HepG2 (cell line): ENCODE results near the gene NAA25. TPM values are rescaled to one million over a fixed set of nuclear protein-coding genes. Genes with fewer than 3 reads are reported as not detected.

ENCODE experiments used
- ATF7-NPFF ChIP-seq: sonication (generic); formaldehyde crosslinking; IDR thresholded peaks from 2 replicates; pipeline ENCODE4 v1.8.1; 2023; ENCODE audit warnings: mild to moderate bottlenecking, low read depth, missing genetic modification reagents, moderate library complexity
- EEA1 ChIP-seq: sonication (generic); formaldehyde crosslinking; IDR thresholded peaks from 2 replicates; pipeline ENCODE4 v1.5.1; 2020; ENCODE audit warnings: mild to moderate bottlenecking, missing genetic modification reagents, borderline replicate concordance
- EED ChIP-seq: sonication (generic); formaldehyde crosslinking; IDR thresholded peaks from 2 replicates; pipeline ENCODE4 v1.5.0; 2020; ENCODE audit warnings: mild to moderate bottlenecking, missing genetic modification reagents
- HIVEP1 ChIP-seq: sonication (generic); formaldehyde crosslinking; IDR thresholded peaks from 2 replicates; pipeline ENCODE4 v1.4.0; 2020; ENCODE audit warnings: mild to moderate bottlenecking, missing genetic modification reagents
- HNRNPUL1 ChIP-seq: fragments of 200-400 bp; formaldehyde crosslinking; IDR thresholded peaks from 2 replicates; pipeline ENCODE4 v1.6.1; 2017; ENCODE audit warnings: low read depth, mild to moderate bottlenecking, low read length, moderate library complexity
- JUNB ChIP-seq: sonication (generic); formaldehyde crosslinking; IDR thresholded peaks from 2 replicates; pipeline ENCODE4 v1.8.0; 2022; ENCODE audit warnings: missing genetic modification reagents, mild to moderate bottlenecking, borderline replicate concordance
- MTA1 ChIP-seq: sonication (generic); formaldehyde crosslinking; IDR thresholded peaks from 2 replicates; pipeline ENCODE4 v1.4.0; 2020; ENCODE audit warnings: missing genetic modification reagents, mild to moderate bottlenecking, borderline replicate concordance
- MTF1 ChIP-seq: sonication (generic); formaldehyde crosslinking; IDR thresholded peaks from 2 replicates; pipeline ENCODE4 v1.5.0; 2020; ENCODE audit warnings: missing genetic modification reagents
- NR3C1 ChIP-seq: sonication (generic); formaldehyde crosslinking; IDR thresholded peaks from 2 replicates; pipeline ENCODE4 v1.4.0; 2020; ENCODE audit warnings: missing genetic modification reagents
- PRPF4 ChIP-seq: fragments of 200-400 bp; formaldehyde crosslinking; IDR thresholded peaks from 2 replicates; pipeline ENCODE4 v1.6.1; 2016; ENCODE audit warnings: low read length, low read depth; ENCODE audit not compliant: poor library complexity, severe bottlenecking
- SMYD3 ChIP-seq: sonication (generic); formaldehyde crosslinking; IDR thresholded peaks from 2 replicates; pipeline ENCODE4 v1.8.1; 2023; ENCODE audit warnings: mild to moderate bottlenecking, missing genetic modification reagents
- SNAPC2 ChIP-seq: sonication (generic); formaldehyde crosslinking; IDR thresholded peaks from 2 replicates; pipeline ENCODE4 v1.8.1; 2022; ENCODE audit warnings: mild to moderate bottlenecking, missing genetic modification reagents
- SRSF9 ChIP-seq: fragments of 200-400 bp; formaldehyde crosslinking; IDR thresholded peaks from 2 replicates; pipeline ENCODE4 v1.6.1; 2018; ENCODE audit warnings: borderline replicate concordance, mild to moderate bottlenecking, low read depth, low read length; ENCODE audit not compliant: insufficient read depth, poor library complexity, severe bottlenecking
- TAF1 ChIP-seq: sonication (generic); formaldehyde crosslinking; IDR thresholded peaks from 2 replicates; pipeline ENCODE4 v1.4.0; 2020; ENCODE audit warnings: missing genetic modification reagents
- TBX2 ChIP-seq: sonication (generic); formaldehyde crosslinking; IDR thresholded peaks from 2 replicates; pipeline ENCODE4 v1.5.0; 2020; ENCODE audit warnings: missing genetic modification reagents, mild to moderate bottlenecking, borderline replicate concordance
- ZEB1 ChIP-seq: IDR thresholded peaks from 2 replicates; pipeline ENCODE4 v1.6.1; 2012; ENCODE audit warnings: mild to moderate bottlenecking, low read depth, inconsistent platforms; ENCODE audit not compliant: insufficient replicate concordance
- ZNF121 ChIP-seq: sonication (generic); formaldehyde crosslinking; IDR thresholded peaks from 2 replicates; pipeline ENCODE4 v1.5.0; 2020; ENCODE audit warnings: mild to moderate bottlenecking, missing genetic modification reagents
- ZNF207 ChIP-seq: fragments of 450-650 bp; IDR thresholded peaks from 2 replicates; pipeline ENCODE4 v1.6.1; 2016; ENCODE audit warnings: antibody characterized with exemption, borderline replicate concordance
- ZNF678 ChIP-seq: sonication (generic); formaldehyde crosslinking; IDR thresholded peaks from 2 replicates; pipeline ENCODE4 v1.4.0; 2020; ENCODE audit warnings: mild to moderate bottlenecking, missing genetic modification reagents
- ZNF780A ChIP-seq: sonication (generic); formaldehyde crosslinking; IDR thresholded peaks from 2 replicates; pipeline ENCODE4 v1.8.0; 2022; ENCODE audit warnings: mild to moderate bottlenecking, missing genetic modification reagents, moderate library complexity
- ZNF878 ChIP-seq: sonication (generic); formaldehyde crosslinking; IDR thresholded peaks from 2 replicates; pipeline ENCODE4 v1.8.1; 2023; ENCODE audit warnings: mild to moderate bottlenecking, missing genetic modification reagents, moderate library complexity
- polyA plus RNA-seq, 8 experiments: library from polyadenylated mRNA; depleted of rRNA in 3 of 8; stranded (reverse) in 7 of 8; unstranded in 1 of 8; fragments of >200 nt; fragmentation: Illumina TruSeq in 4 of 8; extraction: Trizol in 4 of 8; gene quantifications; 2 replicates each; pipeline versions ENCODE4 v1.2.1 to v1.2.3, GENCODE V29; 2011 to 2016; ENCODE audit warnings: low read depth in 4 of 8, missing spikeins in 1 of 8, mixed read lengths in 1 of 8; ENCODE audit not compliant: insufficient read depth in 1 of 8
- total RNA-seq, 5 experiments: library from RNA; depleted of rRNA; stranded (reverse); fragments of >200 nt; fragmentation: Illumina TruSeq; extraction: Trizol; gene quantifications; 2 replicates each; pipeline ENCODE4 v1.2.3, GENCODE V29; 2016; ENCODE audit warnings: low read depth in 1 of 5
- TF ChIP-seq, protein P1 (sequence below): sonication (generic); formaldehyde crosslinking; conservative IDR thresholded peaks from 2 replicates; pipeline ENCODE4 v1.4.0; 2020; ENCODE audit warnings: mild to moderate bottlenecking, missing genetic modification reagents, moderate library complexity
- TF ChIP-seq, protein P2 (sequence below): sonication (generic); formaldehyde crosslinking; IDR thresholded peaks from 2 replicates; pipeline ENCODE4 v1.4.0; 2020; ENCODE audit warnings: missing genetic modification reagents, borderline replicate concordance

Gene NAA25
- total and polyA plus RNA-seq, 2 of the 13 experiments (the other 11 are each of a cell fraction or from before 2014, with no cell fraction given) = 11.4 to 32.0 TPM

GRCh38 chr12:112108202-112109079, at the start of gene NAA25 (continued):
- peak; percentile 47; the same call in 1 of the 2 replicates for TF ChIP-seq SNAPC2 (CRISPR knock-in tag)
- 0 out of 2 replicates have a peak, but pooled peaks have one; percentile 33 for TF ChIP-seq ZNF678 (CRISPR knock-in tag)
- no peak for TF ChIP-seq ZNF878
- no peak for TF ChIP-seq PRPF4
- TF ChIP-seq ZNF780A = no peak
- peak; percentile 70 for TF ChIP-seq TAF1 (CRISPR knock-in tag)
- peak; percentile 14; the same call in 1 of the 2 replicates for TF ChIP-seq TBX2
- 0 out of 2 replicates have a peak, but pooled peaks have one; percentile 57 for TF ChIP-seq ZNF121 (CRISPR knock-in tag)
- TF ChIP-seq, protein P1, sequence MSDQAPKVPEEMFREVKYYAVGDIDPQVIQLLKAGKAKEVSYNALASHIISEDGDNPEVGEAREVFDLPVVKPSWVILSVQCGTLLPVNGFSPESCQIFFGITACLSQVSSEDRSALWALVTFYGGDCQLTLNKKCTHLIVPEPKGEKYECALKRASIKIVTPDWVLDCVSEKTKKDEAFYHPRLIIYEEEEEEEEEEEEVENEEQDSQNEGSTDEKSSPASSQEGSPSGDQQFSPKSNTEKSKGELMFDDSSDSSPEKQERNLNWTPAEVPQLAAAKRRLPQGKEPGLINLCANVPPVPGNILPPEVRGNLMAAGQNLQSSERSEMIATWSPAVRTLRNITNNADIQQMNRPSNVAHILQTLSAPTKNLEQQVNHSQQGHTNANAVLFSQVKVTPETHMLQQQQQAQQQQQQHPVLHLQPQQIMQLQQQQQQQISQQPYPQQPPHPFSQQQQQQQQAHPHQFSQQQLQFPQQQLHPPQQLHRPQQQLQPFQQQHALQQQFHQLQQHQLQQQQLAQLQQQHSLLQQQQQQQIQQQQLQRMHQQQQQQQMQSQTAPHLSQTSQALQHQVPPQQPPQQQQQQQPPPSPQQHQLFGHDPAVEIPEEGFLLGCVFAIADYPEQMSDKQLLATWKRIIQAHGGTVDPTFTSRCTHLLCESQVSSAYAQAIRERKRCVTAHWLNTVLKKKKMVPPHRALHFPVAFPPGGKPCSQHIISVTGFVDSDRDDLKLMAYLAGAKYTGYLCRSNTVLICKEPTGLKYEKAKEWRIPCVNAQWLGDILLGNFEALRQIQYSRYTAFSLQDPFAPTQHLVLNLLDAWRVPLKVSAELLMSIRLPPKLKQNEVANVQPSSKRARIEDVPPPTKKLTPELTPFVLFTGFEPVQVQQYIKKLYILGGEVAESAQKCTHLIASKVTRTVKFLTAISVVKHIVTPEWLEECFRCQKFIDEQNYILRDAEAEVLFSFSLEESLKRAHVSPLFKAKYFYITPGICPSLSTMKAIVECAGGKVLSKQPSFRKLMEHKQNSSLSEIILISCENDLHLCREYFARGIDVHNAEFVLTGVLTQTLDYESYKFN = no peak
- TF ChIP-seq NR3C1 (CRISPR knock-in tag) = no peak
- no peak for TF ChIP-seq MTF1
- TF ChIP-seq SMYD3 (CRISPR knock-in tag) = no peak
- peak; percentile 68 for TF ChIP-seq ATF7-NPFF
- no peak for TF ChIP-seq ZNF207
- no peak for TF ChIP-seq JUNB
- TF ChIP-seq ZEB1 = no peak
- peak; percentile 45; the same call in 1 of the 2 replicates for TF ChIP-seq MTA1 (CRISPR knock-in tag)
- TF ChIP-seq, protein P2, sequence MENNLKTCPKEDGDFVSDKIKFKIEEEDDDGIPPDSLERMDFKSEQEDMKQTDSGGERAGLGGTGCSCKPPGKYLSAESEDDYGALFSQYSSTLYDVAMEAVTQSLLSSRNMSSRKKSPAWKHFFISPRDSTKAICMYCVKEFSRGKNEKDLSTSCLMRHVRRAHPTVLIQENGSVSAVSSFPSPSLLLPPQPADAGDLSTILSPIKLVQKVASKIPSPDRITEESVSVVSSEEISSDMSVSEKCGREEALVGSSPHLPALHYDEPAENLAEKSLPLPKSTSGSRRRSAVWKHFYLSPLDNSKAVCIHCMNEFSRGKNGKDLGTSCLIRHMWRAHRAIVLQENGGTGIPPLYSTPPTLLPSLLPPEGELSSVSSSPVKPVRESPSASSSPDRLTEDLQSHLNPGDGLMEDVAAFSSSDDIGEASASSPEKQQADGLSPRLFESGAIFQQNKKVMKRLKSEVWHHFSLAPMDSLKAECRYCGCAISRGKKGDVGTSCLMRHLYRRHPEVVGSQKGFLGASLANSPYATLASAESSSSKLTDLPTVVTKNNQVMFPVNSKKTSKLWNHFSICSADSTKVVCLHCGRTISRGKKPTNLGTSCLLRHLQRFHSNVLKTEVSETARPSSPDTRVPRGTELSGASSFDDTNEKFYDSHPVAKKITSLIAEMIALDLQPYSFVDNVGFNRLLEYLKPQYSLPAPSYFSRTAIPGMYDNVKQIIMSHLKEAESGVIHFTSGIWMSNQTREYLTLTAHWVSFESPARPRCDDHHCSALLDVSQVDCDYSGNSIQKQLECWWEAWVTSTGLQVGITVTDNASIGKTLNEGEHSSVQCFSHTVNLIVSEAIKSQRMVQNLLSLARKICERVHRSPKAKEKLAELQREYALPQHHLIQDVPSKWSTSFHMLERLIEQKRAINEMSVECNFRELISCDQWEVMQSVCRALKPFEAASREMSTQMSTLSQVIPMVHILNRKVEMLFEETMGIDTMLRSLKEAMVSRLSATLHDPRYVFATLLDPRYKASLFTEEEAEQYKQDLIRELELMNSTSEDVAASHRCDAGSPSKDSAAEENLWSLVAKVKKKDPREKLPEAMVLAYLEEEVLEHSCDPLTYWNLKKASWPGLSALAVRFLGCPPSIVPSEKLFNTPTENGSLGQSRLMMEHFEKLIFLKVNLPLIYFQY (CRISPR knock-in tag) = no peak
- no peak for TF ChIP-seq EEA1 (CRISPR knock-in tag)
- no peak for TF ChIP-seq HIVEP1 (CRISPR knock-in tag)
- no peak for TF ChIP-seq HNRNPUL1
- 0 out of 2 replicates have a peak, but pooled peaks have one; percentile 11 for TF ChIP-seq EED (CRISPR knock-in tag)
- TF ChIP-seq SRSF9 = no peak
